Trophoblast cell (in vitro differentiated cells and primary cell): ENCODE data around the gene TWIST1.
A peak's percentile ranks its signal among the peaks of the same experiment; 100 is the strongest.

Experiments used
- DNase-seq, 2 donors: peaks; one replicate each; pipeline ENCODE4 v3.0.0-alpha.2; 2016
- H2AFZ ChIP-seq: 2 replicates; pipeline ENCODE4 v1.6.1; 2013; ENCODE audit warnings: low read length, moderate library complexity, mild to moderate bottlenecking; ENCODE audit not compliant: insufficient read depth, poor library complexity
- H2AK5ac ChIP-seq: 2 replicates; pipeline ENCODE4 v1.6.1; 2013; ENCODE audit warnings: mild to moderate bottlenecking, low read length
- H2BK120ac ChIP-seq: 2 replicates; pipeline ENCODE4 v1.6.1; 2013; ENCODE audit warnings: low read length, mild to moderate bottlenecking, moderate library complexity; ENCODE audit not compliant: insufficient read depth, poor library complexity
- H2BK12ac ChIP-seq: 2 replicates; pipeline ENCODE4 v1.6.1; 2013; ENCODE audit warnings: mild to moderate bottlenecking, low read length, moderate library complexity
- H2BK5ac ChIP-seq: 2 replicates; pipeline ENCODE4 v1.6.1; 2013; ENCODE audit warnings: low read length, low read depth, moderate library complexity, mild to moderate bottlenecking; ENCODE audit not compliant: poor library complexity
- H3K14ac ChIP-seq: 2 replicates; pipeline ENCODE4 v1.6.1; 2013; ENCODE audit warnings: mild to moderate bottlenecking, low read length
- H3K18ac ChIP-seq: 2 replicates; pipeline ENCODE4 v1.6.1; 2013; ENCODE audit warnings: mild to moderate bottlenecking, low read length
- H3K23ac ChIP-seq: 2 replicates; pipeline ENCODE4 v1.6.1; 2013; ENCODE audit warnings: low read length
- H3K27ac ChIP-seq: 2 replicates; pipeline ENCODE4 v1.5.1; 2013; ENCODE audit warnings: low read depth, mild to moderate bottlenecking, inconsistent platforms, low read length, moderate library complexity
- H3K27me3 ChIP-seq: 2 replicates; pipeline ENCODE4 v1.6.1; 2013; ENCODE audit warnings: inconsistent platforms, mild to moderate bottlenecking, low read length, moderate library complexity; ENCODE audit not compliant: insufficient read depth
- H3K36me3 ChIP-seq, 2 experiments: 1 replicate in 1 of 2; 2 replicates in 1 of 2; pipeline ENCODE4 v1.6.1; 2013; ENCODE audit warnings: low read length in 2 of 2, mild to moderate bottlenecking in 2 of 2, moderate library complexity in 1 of 2; ENCODE audit not compliant: insufficient read depth in 2 of 2, control insufficient read depth in 1 of 2
- H3K4ac ChIP-seq: 2 replicates; pipeline ENCODE4 v1.6.1; 2013; ENCODE audit warnings: low read depth, mild to moderate bottlenecking, low read length, moderate library complexity
- H3K4me1 ChIP-seq, 2 experiments: 1 replicate in 1 of 2; 2 replicates in 1 of 2; pipeline ENCODE4 v1.6.1; 2013; ENCODE audit warnings: low read length in 2 of 2, mild to moderate bottlenecking in 2 of 2, moderate library complexity in 1 of 2; ENCODE audit not compliant: insufficient read depth in 2 of 2, control insufficient read depth in 1 of 2
- H3K4me2 ChIP-seq: 2 replicates; pipeline ENCODE4 v1.6.1; 2013; ENCODE audit warnings: inconsistent platforms, mild to moderate bottlenecking, low read length, moderate library complexity
- H3K4me3 ChIP-seq: 2 replicates; pipeline ENCODE4 v1.5.1; 2013; ENCODE audit warnings: mild to moderate bottlenecking, low read depth, low read length, inconsistent platforms
- H3K79me1 ChIP-seq: one replicate; pipeline ENCODE4 v1.6.1; 2013; ENCODE audit warnings: low read length
- H3K79me2 ChIP-seq: 2 replicates; pipeline ENCODE4 v1.6.1; 2013; ENCODE audit warnings: low read length, mild to moderate bottlenecking; ENCODE audit not compliant: control insufficient read depth, insufficient read depth, poor library complexity
- H3K9ac ChIP-seq: 2 replicates; pipeline ENCODE4 v1.6.1; 2013; ENCODE audit warnings: mild to moderate bottlenecking, low read length
- H3K9me3 ChIP-seq: 2 replicates; pipeline ENCODE4 v1.6.1; 2013; ENCODE audit warnings: low read depth, mild to moderate bottlenecking, control low read depth, inconsistent platforms, low read length; ENCODE audit not compliant: insufficient read depth
- H4K12ac ChIP-seq: 2 replicates; pipeline ENCODE4 v1.6.1; 2013; ENCODE audit warnings: low read depth, mild to moderate bottlenecking, low read length, moderate library complexity
- H4K8ac ChIP-seq: 2 replicates; pipeline ENCODE4 v1.6.1; 2013; ENCODE audit warnings: low read depth, mild to moderate bottlenecking, low read length, moderate library complexity
- H4K91ac ChIP-seq: one replicate; pipeline ENCODE4 v1.6.1; 2013; ENCODE audit warnings: low read depth, mild to moderate bottlenecking, low read length, moderate library complexity
- WGBS: extraction: QIAGEN DNeasy Blood & Tissue Kit; methylation state at CpG from one replicate; pipeline ENCODE4 v1.1.7; 2013; ENCODE audit warnings: missing lambda C conversion rate; ENCODE audit not compliant: insufficient read length, insufficient coverage; ENCODE audit errors: extremely low coverage; 5-methylcytosine and 5-hydroxymethylcytosine counted together

Gene TWIST1

DNA sequence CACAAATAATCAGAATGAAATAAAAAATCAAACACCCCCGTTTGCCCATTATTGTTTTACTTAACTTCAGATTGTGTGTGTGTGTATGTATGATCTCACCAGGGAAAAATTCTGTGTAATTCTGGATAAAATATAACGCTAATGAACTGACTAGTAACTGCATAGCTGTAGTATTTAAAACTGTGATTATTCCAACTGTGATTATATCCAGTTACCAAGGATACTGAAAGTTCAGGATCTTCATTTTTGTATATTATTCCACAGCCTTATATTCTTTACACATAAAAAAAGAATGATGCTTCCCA, 2.9 kb downstream of the TWIST1 start:
- Histone ChIP-seq H4K12ac (no peak overlapping the region), H2BK5ac (no peak overlapping the region), H2BK120ac (no peak overlapping the region), H3K14ac (no peak overlapping the region), H3K9ac (no peak overlapping the region), H3K4me3 (no peak overlapping the region), H2BK12ac (no peak overlapping the region), H3K36me3 (no peaks in the 10 kb centered on the region), H3K4me2 (no peak overlapping the region), H3K4ac (no peak overlapping the region), H2AK5ac (no peak overlapping the region), H3K27ac (no peak overlapping the region), H3K79me1 (no peaks in the 10 kb centered on the region), H3K9me3 (peaks cover 3% of the 10 kb centered on the region), H2AFZ (no peak overlapping the region), H4K8ac (no peak overlapping the region), H3K23ac (no peak overlapping the region), H4K91ac (no peak overlapping the region), H3K18ac (no peak overlapping the region), H3K27me3 (peaks cover 40% of the 10 kb centered on the region), H3K4me1 (peaks cover 7 to 10% of the 10 kb centered on the region in 2 experiments), H3K79me2 (no peaks in the 10 kb centered on the region)
- WGBS = no CpG with 5 or more reads among the region's 2 CpGs
- DNase-seq = no peak

DNA sequence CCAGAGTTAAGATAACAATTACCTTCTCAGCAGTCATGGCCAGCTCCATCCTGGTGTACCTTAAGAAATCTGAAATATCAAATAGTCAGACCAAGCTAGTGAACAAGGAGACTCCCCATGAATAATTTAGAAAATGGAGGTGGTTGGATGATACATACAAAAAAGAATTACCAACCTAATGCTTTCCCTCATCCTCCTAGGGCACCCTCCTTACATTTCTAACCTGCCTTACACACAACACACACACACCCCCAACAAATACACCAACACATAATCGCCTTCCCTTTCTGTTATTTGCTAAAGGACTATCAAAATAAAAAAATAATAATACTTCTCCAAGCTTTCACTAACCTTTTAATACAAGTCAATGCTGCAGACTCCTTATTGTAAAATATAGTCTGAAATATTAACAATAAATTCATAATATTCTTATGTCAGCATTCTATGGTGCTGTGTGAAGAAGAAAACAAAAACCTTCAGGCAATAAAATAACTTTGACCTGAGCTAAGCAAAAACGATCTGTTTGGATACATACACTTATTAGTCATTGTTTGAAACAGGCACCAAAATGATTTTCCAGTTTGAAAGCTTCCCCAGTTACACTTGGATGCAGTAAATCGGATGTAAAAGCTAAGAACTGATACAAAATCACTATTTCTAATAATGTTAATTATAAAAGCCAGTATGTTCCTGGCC, 3.4 kb downstream of the TWIST1 start:
- H3K14ac ChIP-seq = no peak overlapping the region
- no peak overlapping the region for H3K23ac ChIP-seq
- H3K27me3 ChIP-seq = peaks cover 41% of the 10 kb centered on the region
- no peak overlapping the region for H2AFZ ChIP-seq
- no peak overlapping the region for H2BK120ac ChIP-seq
- no peak overlapping the region for H2BK12ac ChIP-seq
- 100% methylated on average over 1 of the region's 3 CpGs for WGBS
- H3K79me1 ChIP-seq = no peaks in the 10 kb centered on the region
- no peak overlapping the region for H4K8ac ChIP-seq
- H3K4me3 ChIP-seq = no peak overlapping the region
- H4K12ac ChIP-seq = no peak overlapping the region
- H2AK5ac ChIP-seq = no peak overlapping the region
- no peak overlapping the region for H3K27ac ChIP-seq
- no peak overlapping the region for H4K91ac ChIP-seq
- DNase-seq = no peak
- H2BK5ac ChIP-seq = no peak overlapping the region
- no peak overlapping the region for H3K9ac ChIP-seq
- H3K4me1 ChIP-seq = peaks cover 6 to 10% of the 10 kb centered on the region in 2 experiments
- peaks cover 3% of the 10 kb centered on the region for H3K9me3 ChIP-seq
- no peaks in the 10 kb centered on the region for H3K79me2 ChIP-seq
- no peak overlapping the region for H3K18ac ChIP-seq
- H3K4me2 ChIP-seq = no peak overlapping the region
- no peaks in the 10 kb centered on the region for H3K36me3 ChIP-seq
- H3K4ac ChIP-seq = no peak overlapping the region

DNA sequence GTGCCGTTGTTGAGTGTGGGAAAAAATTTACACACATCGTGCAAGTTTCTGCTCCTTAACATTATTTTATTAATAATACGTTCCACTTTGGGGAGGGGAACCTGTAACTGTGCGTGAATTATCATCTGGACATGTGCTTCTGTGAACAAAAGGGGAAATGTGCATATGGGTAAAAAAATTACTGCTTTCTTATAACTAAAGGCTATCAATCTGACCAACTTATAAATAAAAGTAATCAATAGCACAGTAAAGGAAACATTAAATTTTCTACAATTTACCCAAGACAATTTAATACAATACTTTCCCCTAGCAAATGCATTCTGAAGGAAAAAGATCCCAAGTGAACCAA, 4.5 kb downstream of the TWIST1 start:
- Histone ChIP-seq H3K23ac (no peak overlapping the region), H2AFZ (no peak overlapping the region), H2AK5ac (no peak overlapping the region), H2BK120ac (no peak overlapping the region), H3K79me1 (no peaks in the 10 kb centered on the region), H3K27ac (no peak overlapping the region), H3K9ac (no peak overlapping the region), H3K36me3 (no peaks in the 10 kb centered on the region), H4K91ac (no peak overlapping the region), H3K27me3 (peaks cover 41% of the 10 kb centered on the region), H2BK5ac (no peak overlapping the region), H3K18ac (no peak overlapping the region), H3K4me3 (no peak overlapping the region), H4K8ac (no peak overlapping the region), H3K79me2 (no peaks in the 10 kb centered on the region), H2BK12ac (no peak overlapping the region), H3K4me1 (peaks cover 4 to 11% of the 10 kb centered on the region in 2 experiments), H3K4ac (no peak overlapping the region), H3K4me2 (no peak overlapping the region), H4K12ac (no peak overlapping the region), H3K14ac (no peak overlapping the region), H3K9me3 (peaks cover 3% of the 10 kb centered on the region)
- WGBS = no CpG with 5 or more reads among the region's 4 CpGs
- DNase-seq = no peak

DNA sequence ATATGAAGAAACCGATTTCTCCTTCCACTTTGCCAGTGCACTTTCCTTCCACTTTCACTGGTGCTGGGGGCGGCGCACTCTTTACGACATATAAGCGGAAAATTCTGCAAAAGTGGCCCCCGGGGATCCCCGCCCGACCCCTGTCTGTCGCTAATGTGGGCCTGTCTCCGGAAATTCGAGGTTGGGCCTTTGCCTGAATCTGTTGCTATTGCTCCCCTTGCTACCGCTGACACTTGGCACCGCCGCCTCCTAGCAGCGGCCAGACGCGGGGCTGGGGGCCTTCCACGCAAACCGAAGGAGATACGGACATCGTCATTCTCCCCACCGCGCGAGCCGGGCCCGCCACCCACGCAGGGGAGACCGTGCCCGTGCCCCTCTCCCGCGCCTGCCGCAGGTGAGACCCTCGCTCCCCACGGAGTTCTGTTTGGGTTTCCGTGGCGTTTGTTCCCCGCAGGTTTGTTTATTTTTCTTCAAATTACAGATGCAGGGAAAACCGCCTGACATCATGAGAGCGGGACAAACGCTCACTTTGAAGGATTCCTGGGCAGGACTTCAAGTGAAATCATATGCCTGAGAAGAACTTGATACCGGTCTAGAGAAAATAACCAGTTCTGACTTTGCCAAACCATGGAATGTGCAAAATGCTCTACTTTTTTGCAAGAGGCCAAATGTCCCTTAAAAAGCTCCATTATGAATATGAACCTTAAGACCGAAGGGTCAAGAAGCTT, 5.0 kb downstream of the TWIST1 start:
- no peak overlapping the region for H3K18ac ChIP-seq
- H3K23ac ChIP-seq = no peak overlapping the region
- H3K14ac ChIP-seq = no peak overlapping the region
- H3K4me3 ChIP-seq = no peak overlapping the region
- no peak overlapping the region for H2BK12ac ChIP-seq
- H3K27ac ChIP-seq = no peak overlapping the region
- WGBS = no CpG with 5 or more reads among the region's 42 CpGs
- H3K4me2 ChIP-seq = peak overlapping the region; percentile 7
- no peak overlapping the region for H2BK5ac ChIP-seq
- DNase-seq = no peak
- H3K9me3 ChIP-seq = peaks cover 3% of the 10 kb centered on the region
- H2BK120ac ChIP-seq = peak overlapping the region; percentile 43
- H3K4ac ChIP-seq = no peak overlapping the region
- no peaks in the 10 kb centered on the region for H3K79me2 ChIP-seq
- no peaks in the 10 kb centered on the region for H3K79me1 ChIP-seq
- H4K91ac ChIP-seq = no peak overlapping the region
- H4K12ac ChIP-seq = no peak overlapping the region
- no peak overlapping the region for H2AK5ac ChIP-seq
- H2AFZ ChIP-seq = peak overlapping the region; percentile 33
- no peaks in the 10 kb centered on the region for H3K36me3 ChIP-seq
- H3K4me1 ChIP-seq = peaks cover 4 to 12% of the 10 kb centered on the region in 2 experiments
- no peak overlapping the region for H4K8ac ChIP-seq
- H3K9ac ChIP-seq = no peak overlapping the region
- H3K27me3 ChIP-seq = peaks cover 46% of the 10 kb centered on the region
